WTC11 (cell line): ENCODE measurements around the gene TEDC2.

Source experiments
- CTCF ChIP-seq: fragments of 200-600 bp; IDR thresholded peaks from 2 replicates; pipeline ENCODE4 v1.8.0; 2022; ENCODE audit warnings: antibody characterized with exemption
- MYBL2 ChIP-seq: sonication (generic); formaldehyde crosslinking; IDR thresholded peaks from 2 replicates; pipeline ENCODE4 v1.8.1; 2023; ENCODE audit warnings: mild to moderate bottlenecking, moderate library complexity, missing genetic modification reagents
- TEAD1 ChIP-seq: sonication (generic); formaldehyde crosslinking; IDR thresholded peaks from 2 replicates; pipeline ENCODE4 v1.8.0; 2022; ENCODE audit warnings: mild to moderate bottlenecking, missing genetic modification reagents
- TEAD4 ChIP-seq: sonication (generic); formaldehyde crosslinking; IDR thresholded peaks from 2 replicates; pipeline ENCODE4 v1.8.0; 2022; ENCODE audit warnings: mild to moderate bottlenecking, missing genetic modification reagents
- TF ChIP-seq, protein P1 (sequence below): fragments of 250-450 bp; sonication (Bioruptor Pico); IDR thresholded peaks from 2 replicates; pipeline ENCODE4 v2.1.2; 2022; ENCODE audit warnings: mild to moderate bottlenecking, moderate library complexity
- TF ChIP-seq, protein P2 (sequence below): sonication (generic); formaldehyde crosslinking; IDR thresholded peaks from 2 replicates; pipeline ENCODE4 v1.8.1; 2023; ENCODE audit warnings: mild to moderate bottlenecking, missing genetic modification reagents, borderline replicate concordance
- TF ChIP-seq, protein P3 (sequence below): sonication (generic); formaldehyde crosslinking; conservative IDR thresholded peaks from 2 replicates; pipeline ENCODE4 v1.8.1; 2023; ENCODE audit warnings: mild to moderate bottlenecking, low read depth, missing genetic modification reagents, moderate library complexity

GRCh38 chr16:2508722-2509400 is 49.0 kb downstream of the TEDC2 start:
- TF ChIP-seq CTCF (no peak), TEAD4 (CRISPR knock-in tag) (no peak), TEAD1 (CRISPR knock-in tag) (no peak), MYBL2 (CRISPR knock-in tag) (no peak)
- TF ChIP-seq, protein P1, sequence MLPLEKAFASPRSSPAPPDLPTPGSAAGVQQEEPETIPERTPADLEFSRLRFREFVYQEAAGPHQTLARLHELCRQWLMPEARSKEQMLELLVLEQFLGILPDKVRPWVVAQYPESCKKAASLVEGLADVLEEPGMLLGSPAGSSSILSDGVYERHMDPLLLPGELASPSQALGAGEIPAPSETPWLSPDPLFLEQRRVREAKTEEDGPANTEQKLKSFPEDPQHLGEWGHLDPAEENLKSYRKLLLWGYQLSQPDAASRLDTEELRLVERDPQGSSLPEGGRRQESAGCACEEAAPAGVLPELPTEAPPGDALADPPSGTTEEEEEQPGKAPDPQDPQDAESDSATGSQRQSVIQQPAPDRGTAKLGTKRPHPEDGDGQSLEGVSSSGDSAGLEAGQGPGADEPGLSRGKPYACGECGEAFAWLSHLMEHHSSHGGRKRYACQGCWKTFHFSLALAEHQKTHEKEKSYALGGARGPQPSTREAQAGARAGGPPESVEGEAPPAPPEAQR (CRISPR knock-in tag), result no peak
- TF ChIP-seq, protein P2, sequence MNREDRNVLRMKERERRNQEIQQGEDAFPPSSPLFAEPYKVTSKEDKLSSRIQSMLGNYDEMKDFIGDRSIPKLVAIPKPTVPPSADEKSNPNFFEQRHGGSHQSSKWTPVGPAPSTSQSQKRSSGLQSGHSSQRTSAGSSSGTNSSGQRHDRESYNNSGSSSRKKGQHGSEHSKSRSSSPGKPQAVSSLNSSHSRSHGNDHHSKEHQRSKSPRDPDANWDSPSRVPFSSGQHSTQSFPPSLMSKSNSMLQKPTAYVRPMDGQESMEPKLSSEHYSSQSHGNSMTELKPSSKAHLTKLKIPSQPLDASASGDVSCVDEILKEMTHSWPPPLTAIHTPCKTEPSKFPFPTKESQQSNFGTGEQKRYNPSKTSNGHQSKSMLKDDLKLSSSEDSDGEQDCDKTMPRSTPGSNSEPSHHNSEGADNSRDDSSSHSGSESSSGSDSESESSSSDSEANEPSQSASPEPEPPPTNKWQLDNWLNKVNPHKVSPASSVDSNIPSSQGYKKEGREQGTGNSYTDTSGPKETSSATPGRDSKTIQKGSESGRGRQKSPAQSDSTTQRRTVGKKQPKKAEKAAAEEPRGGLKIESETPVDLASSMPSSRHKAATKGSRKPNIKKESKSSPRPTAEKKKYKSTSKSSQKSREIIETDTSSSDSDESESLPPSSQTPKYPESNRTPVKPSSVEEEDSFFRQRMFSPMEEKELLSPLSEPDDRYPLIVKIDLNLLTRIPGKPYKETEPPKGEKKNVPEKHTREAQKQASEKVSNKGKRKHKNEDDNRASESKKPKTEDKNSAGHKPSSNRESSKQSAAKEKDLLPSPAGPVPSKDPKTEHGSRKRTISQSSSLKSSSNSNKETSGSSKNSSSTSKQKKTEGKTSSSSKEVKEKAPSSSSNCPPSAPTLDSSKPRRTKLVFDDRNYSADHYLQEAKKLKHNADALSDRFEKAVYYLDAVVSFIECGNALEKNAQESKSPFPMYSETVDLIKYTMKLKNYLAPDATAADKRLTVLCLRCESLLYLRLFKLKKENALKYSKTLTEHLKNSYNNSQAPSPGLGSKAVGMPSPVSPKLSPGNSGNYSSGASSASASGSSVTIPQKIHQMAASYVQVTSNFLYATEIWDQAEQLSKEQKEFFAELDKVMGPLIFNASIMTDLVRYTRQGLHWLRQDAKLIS, result no peak
- TF ChIP-seq, protein P3, sequence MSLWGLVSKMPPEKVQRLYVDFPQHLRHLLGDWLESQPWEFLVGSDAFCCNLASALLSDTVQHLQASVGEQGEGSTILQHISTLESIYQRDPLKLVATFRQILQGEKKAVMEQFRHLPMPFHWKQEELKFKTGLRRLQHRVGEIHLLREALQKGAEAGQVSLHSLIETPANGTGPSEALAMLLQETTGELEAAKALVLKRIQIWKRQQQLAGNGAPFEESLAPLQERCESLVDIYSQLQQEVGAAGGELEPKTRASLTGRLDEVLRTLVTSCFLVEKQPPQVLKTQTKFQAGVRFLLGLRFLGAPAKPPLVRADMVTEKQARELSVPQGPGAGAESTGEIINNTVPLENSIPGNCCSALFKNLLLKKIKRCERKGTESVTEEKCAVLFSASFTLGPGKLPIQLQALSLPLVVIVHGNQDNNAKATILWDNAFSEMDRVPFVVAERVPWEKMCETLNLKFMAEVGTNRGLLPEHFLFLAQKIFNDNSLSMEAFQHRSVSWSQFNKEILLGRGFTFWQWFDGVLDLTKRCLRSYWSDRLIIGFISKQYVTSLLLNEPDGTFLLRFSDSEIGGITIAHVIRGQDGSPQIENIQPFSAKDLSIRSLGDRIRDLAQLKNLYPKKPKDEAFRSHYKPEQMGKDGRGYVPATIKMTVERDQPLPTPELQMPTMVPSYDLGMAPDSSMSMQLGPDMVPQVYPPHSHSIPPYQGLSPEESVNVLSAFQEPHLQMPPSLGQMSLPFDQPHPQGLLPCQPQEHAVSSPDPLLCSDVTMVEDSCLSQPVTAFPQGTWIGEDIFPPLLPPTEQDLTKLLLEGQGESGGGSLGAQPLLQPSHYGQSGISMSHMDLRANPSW (CRISPR knock-in tag), result no peak
